ENCODE results near the gene LCN2. TPM values are rescaled to one million over a fixed set of nuclear protein-coding genes. Genes with fewer than 3 reads are reported as not detected.

LCN2 gene
- total RNA-seq, 2 experiments from 2014 or later = not detected

DNA sequence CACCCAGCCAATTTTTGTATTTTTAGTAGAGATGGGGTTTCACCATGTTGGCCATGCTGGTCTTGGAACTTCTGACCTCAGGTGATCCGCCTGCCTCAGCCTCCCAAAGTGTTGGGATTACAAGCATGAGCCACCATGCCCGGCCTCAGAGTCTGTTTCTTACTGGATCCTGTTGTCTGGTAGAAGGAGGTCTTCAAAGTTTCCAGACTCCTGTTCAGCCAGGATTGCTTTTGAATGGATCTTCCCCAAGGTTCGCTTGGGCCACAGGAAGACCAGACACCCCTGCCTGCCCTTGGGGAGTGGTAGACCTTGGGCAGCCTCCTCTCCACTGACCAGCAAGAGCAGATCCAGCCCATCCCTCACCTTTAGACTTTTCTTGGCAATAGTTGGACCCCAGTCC, 7.6 kb upstream of the LCN2 start:
- peaks cover 15% of the 10 kb centered on the region for H3K4me1 ChIP-seq (ENCODE audit: insufficient read depth, low read length)
- peak overlapping the region; percentile 26 for H3K27ac Mint-ChIP-seq
- H3K4me1 Mint-ChIP-seq (ENCODE audit: low read depth) = peaks cover 13% of the 10 kb centered on the region
- CTCF ChIA-PET = no interaction called here
- no peaks in the 10 kb centered on the region for H3K36me3 ChIP-seq (ENCODE audit: insufficient read depth, low read length)
- no peak overlapping the region for H3K4me3 Mint-ChIP-seq
- intact Hi-C loops (cut with DNase I, micrococcal nuclease) = no loop called here
- POLR2A ChIA-PET = interaction anchor here (1.0 to 1.7 kb wide), 2 partner anchors 14 to 18 kb away, joined by 3 to 5 read pairs; partner anchors contain the start of gene BBLN
- DNase-seq (no peak), ATAC-seq (ENCODE audit: poor library complexity) (no peak)
- H3K4me3 ChIP-seq (ENCODE audit: low read length) = no peak overlapping the region
- H3K27ac ChIP-seq (ENCODE audit: low read depth in 1 of 2, low read length in 2 of 2) = no peak overlapping the region
- no peaks in the 10 kb centered on the region for H3K36me3 Mint-ChIP-seq (ENCODE audit: low read depth)
- H3K9me3 ChIP-seq (ENCODE audit: control insufficient read depth in 1 of 2, insufficient read depth in 1 of 2, low read length in 2 of 2) = no peaks in the 10 kb centered on the region
- H3K9me3 Mint-ChIP-seq = no peaks in the 10 kb centered on the region
- TF ChIP-seq, protein P1, sequence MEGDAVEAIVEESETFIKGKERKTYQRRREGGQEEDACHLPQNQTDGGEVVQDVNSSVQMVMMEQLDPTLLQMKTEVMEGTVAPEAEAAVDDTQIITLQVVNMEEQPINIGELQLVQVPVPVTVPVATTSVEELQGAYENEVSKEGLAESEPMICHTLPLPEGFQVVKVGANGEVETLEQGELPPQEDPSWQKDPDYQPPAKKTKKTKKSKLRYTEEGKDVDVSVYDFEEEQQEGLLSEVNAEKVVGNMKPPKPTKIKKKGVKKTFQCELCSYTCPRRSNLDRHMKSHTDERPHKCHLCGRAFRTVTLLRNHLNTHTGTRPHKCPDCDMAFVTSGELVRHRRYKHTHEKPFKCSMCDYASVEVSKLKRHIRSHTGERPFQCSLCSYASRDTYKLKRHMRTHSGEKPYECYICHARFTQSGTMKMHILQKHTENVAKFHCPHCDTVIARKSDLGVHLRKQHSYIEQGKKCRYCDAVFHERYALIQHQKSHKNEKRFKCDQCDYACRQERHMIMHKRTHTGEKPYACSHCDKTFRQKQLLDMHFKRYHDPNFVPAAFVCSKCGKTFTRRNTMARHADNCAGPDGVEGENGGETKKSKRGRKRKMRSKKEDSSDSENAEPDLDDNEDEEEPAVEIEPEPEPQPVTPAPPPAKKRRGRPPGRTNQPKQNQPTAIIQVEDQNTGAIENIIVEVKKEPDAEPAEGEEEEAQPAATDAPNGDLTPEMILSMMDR (IDR thresholded peaks at IDR 0.05) = no peak
- H3K27me3 Mint-ChIP-seq = no peaks in the 10 kb centered on the region
- H3K27me3 ChIP-seq (ENCODE audit: control insufficient read depth in 1 of 2, insufficient read depth in 2 of 2, low read length in 2 of 2) = no peaks in the 10 kb centered on the region

DNA sequence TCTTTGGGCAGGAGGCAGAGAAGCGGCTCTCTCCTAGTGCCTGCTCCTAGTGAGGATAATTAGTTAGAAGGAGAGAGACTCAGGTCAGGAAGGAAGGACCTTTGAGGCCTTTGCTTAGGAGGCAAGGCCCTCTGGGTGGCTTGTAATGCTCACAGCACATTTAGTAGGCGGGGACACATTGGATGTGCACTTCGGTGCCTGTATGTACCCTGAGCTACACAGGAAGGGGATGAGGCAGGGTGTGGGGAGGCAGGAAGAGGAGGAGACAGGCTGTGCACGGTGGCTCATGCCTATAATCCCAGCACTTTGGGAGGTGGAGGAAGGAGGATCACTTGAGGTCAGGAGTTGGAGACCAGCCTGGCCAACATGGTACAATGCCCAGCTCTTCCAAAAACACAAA, 7.2 kb upstream of the LCN2 start:
- Mint-ChIP-seq H3K27me3 (no peaks in the 10 kb centered on the region), H3K36me3 (ENCODE audit: low read depth) (no peaks in the 10 kb centered on the region)
- intact Hi-C loops (cut with DNase I, micrococcal nuclease) = no loop called here

DNA sequence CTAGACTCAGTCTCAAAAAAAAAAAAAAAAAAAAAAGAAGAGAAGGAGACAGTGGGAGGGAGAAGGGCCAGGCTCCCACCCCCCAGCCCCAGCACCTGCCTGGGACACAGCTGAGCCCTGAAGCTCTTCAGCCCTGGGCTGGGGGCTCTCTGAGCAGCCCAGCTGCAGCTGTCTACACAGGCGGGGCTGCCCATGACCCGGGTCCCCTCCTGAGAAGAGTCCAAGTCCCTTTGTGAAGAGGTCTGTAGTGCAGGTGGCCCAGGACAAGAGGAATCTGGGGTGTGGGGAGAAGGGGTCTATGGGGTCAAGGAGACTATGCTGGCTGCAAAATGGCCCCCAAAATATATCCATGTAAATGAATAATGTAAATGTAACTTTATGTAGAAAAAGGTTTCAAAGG, 6.7 kb upstream of the LCN2 start:
- POLR2A ChIA-PET = interaction anchor here (0.7 to 1.7 kb wide), 3 partner anchors 14 to 17 kb away, joined by 3 to 5 read pairs (median 3); partner anchors contain the start of gene BBLN

More for the DNA sequence above, 7.2 kb upstream of the LCN2 start:
- Histone ChIP-seq H3K27me3 (ENCODE audit: control insufficient read depth in 1 of 2, insufficient read depth in 2 of 2, low read length in 2 of 2) (no peaks in the 10 kb centered on the region), H3K27ac (ENCODE audit: low read depth in 1 of 2, low read length in 2 of 2) (no peak overlapping the region), H3K4me1 (ENCODE audit: insufficient read depth, low read length) (peaks cover 15% of the 10 kb centered on the region), H3K36me3 (ENCODE audit: insufficient read depth, low read length) (no peaks in the 10 kb centered on the region), H3K9me3 (ENCODE audit: control insufficient read depth in 1 of 2, insufficient read depth in 1 of 2, low read length in 2 of 2) (no peaks in the 10 kb centered on the region), H3K4me3 (ENCODE audit: low read length) (no peak overlapping the region)
- Mint-ChIP-seq H3K4me1 (ENCODE audit: low read depth) (peaks cover 13% of the 10 kb centered on the region), H3K9me3 (no peaks in the 10 kb centered on the region), H3K4me3 (no peak overlapping the region), H3K27ac (peak overlapping the region; percentile 26)
- DNase-seq (peak in 4 of 14 experiments; percentile 19 to 44 (median 30)), ATAC-seq (ENCODE audit: poor library complexity) (peak; percentile 89)
- POLR2A ChIA-PET = interaction anchor here (0.7 to 1.7 kb wide), 3 partner anchors 14 to 17 kb away, joined by 3 to 5 read pairs (median 3); partner anchors contain the start of gene BBLN
- CTCF ChIA-PET = no interaction called here
- TF ChIP-seq, protein P1 (IDR thresholded peaks at IDR 0.05) = no peak

More for the DNA sequence above, 6.7 kb upstream of the LCN2 start:
- TF ChIP-seq, protein P1 (IDR thresholded peaks at IDR 0.05) = no peak
- Histone ChIP-seq H3K27ac (ENCODE audit: low read depth in 1 of 2, low read length in 2 of 2) (no peak overlapping the region), H3K9me3 (ENCODE audit: control insufficient read depth in 1 of 2, insufficient read depth in 1 of 2, low read length in 2 of 2) (no peaks in the 10 kb centered on the region), H3K36me3 (ENCODE audit: insufficient read depth, low read length) (no peaks in the 10 kb centered on the region), H3K4me3 (ENCODE audit: low read length) (no peak overlapping the region), H3K4me1 (ENCODE audit: insufficient read depth, low read length) (peaks cover 15% of the 10 kb centered on the region), H3K27me3 (ENCODE audit: control insufficient read depth in 1 of 2, insufficient read depth in 2 of 2, low read length in 2 of 2) (no peaks in the 10 kb centered on the region)
- ATAC-seq (ENCODE audit: poor library complexity) (no peak), DNase-seq (no peak)
- intact Hi-C loops (cut with DNase I, micrococcal nuclease) = no loop called here
- no peaks in the 10 kb centered on the region for H3K27me3 Mint-ChIP-seq
- no peak overlapping the region for H3K4me3 Mint-ChIP-seq
- H3K27ac Mint-ChIP-seq = no peak overlapping the region
- H3K4me1 Mint-ChIP-seq (ENCODE audit: low read depth) = peaks cover 13% of the 10 kb centered on the region
- H3K36me3 Mint-ChIP-seq (ENCODE audit: low read depth) = no peaks in the 10 kb centered on the region
- no peaks in the 10 kb centered on the region for H3K9me3 Mint-ChIP-seq
- CTCF ChIA-PET = interaction anchor here (0.5 kb wide), 1 partner anchor 63 kb away, joined by 4 read pairs; no protein-coding TSS in a partner anchor
